HEK293 (cell line): Measurements from ENCODE around the gene FOXRED2.
A peak's percentile ranks its signal among the peaks of the same experiment; 100 is the strongest.

Experiments
- CTCF ChIA-PET: fragments of 350-600 bp; formaldehyde crosslinking; extraction: SDS; loops from one replicate; lab custom pipeline; 2021; ENCODE audit warnings: antibody characterized with exemption; lab: Yijun Ruan, JAX
- POLR2A ChIA-PET: fragments of 300-600 bp; formaldehyde crosslinking; extraction: SDS; loops from one replicate; lab custom pipeline; 2020; ENCODE audit warnings: antibody characterized with exemption, inconsistent platforms; lab: Yijun Ruan, JAX
- H3K27ac ChIP-seq: fragments of 200-500 bp; sonication (Bioruptor generic); 2 replicates; pipeline ENCODE4 v1.5.1; 2014; ENCODE audit warnings: low read depth, low read length, control low read depth, inconsistent platforms; ENCODE audit errors: extremely low read depth
- H3K36me3 ChIP-seq, 2 experiments: fragments of 200-500 bp in 1 of 2; sonication (Bioruptor generic) in 1 of 2; 1 replicate in 1 of 2; 2 replicates in 1 of 2; pipeline ENCODE4 v1.5.1; 2014 to 2017; ENCODE audit warnings: inconsistent platforms in 2 of 2, low read length in 2 of 2; ENCODE audit not compliant: control insufficient read depth in 2 of 2, insufficient read depth in 1 of 2
- H3K4me1 ChIP-seq: fragments of 200-500 bp; sonication (Bioruptor generic); 2 replicates; pipeline ENCODE4 v1.5.1; 2014; ENCODE audit warnings: mild to moderate bottlenecking, low read length, inconsistent platforms; ENCODE audit not compliant: control insufficient read depth, insufficient read depth
- H3K4me3 ChIP-seq: 2 replicates; pipeline ENCODE4 v1.5.1; 2011; ENCODE audit warnings: low read depth, mild to moderate bottlenecking, control low read depth, low read length, moderate library complexity
- H3K9me3 ChIP-seq: fragments of 200-500 bp; sonication (Bioruptor generic); 2 replicates; pipeline ENCODE4 v1.5.1; 2014; ENCODE audit warnings: low read depth, low read length, inconsistent platforms; ENCODE audit not compliant: control insufficient read depth, insufficient read depth
- IKZF3 ChIP-seq: fragments of 450-650 bp; IDR thresholded peaks from 2 replicates; pipeline ENCODE4 v1.5.0; 2018; ENCODE audit warnings: missing biosample characterization, mild to moderate bottlenecking, missing genetic modification characterization, moderate library complexity
- KLF16 ChIP-seq: fragments of 450-650 bp; formaldehyde crosslinking; IDR thresholded peaks from 2 replicates; pipeline ENCODE4 v1.5.1; 2017; ENCODE audit warnings: missing biosample characterization, missing genetic modification characterization
- OVOL3 ChIP-seq: fragments of 450-650 bp; formaldehyde crosslinking; IDR thresholded peaks from 2 replicates; pipeline ENCODE4 v1.5.1; 2016; ENCODE audit warnings: missing biosample characterization, missing genetic modification characterization
- SCRT2 ChIP-seq: fragments of 450-650 bp; formaldehyde crosslinking; IDR thresholded peaks from 2 replicates; pipeline ENCODE4 v1.5.1; 2016; ENCODE audit warnings: missing biosample characterization, missing genetic modification characterization
- TSHZ1 ChIP-seq: fragments of 450-650 bp; formaldehyde crosslinking; IDR thresholded peaks from 2 replicates; pipeline ENCODE4 v1.5.1; 2016; ENCODE audit warnings: missing biosample characterization, missing genetic modification characterization, borderline replicate concordance
- YY2 ChIP-seq: fragments of 450-650 bp; formaldehyde crosslinking; IDR thresholded peaks from 2 replicates; pipeline ENCODE4 v1.5.1; 2016; ENCODE audit warnings: missing biosample characterization, missing genetic modification characterization
- ZBTB17 ChIP-seq: fragments of 450-650 bp; formaldehyde crosslinking; IDR thresholded peaks from 2 replicates; pipeline ENCODE4 v1.5.1; 2016; ENCODE audit warnings: missing biosample characterization, missing genetic modification characterization
- ZNF16 ChIP-seq: fragments of 450-650 bp; formaldehyde crosslinking; IDR thresholded peaks from 2 replicates; pipeline ENCODE4 v1.5.1; 2016; ENCODE audit warnings: low read depth, missing biosample characterization, missing genetic modification characterization
- ZNF24 ChIP-seq: fragments of 450-650 bp; formaldehyde crosslinking; IDR thresholded peaks from 2 replicates; pipeline ENCODE4 v1.5.1; 2016; ENCODE audit warnings: missing biosample characterization, missing genetic modification characterization
- ZNF292 ChIP-seq: fragments of 450-650 bp; formaldehyde crosslinking; IDR thresholded peaks from 2 replicates; pipeline ENCODE4 v1.5.1; 2016; ENCODE audit warnings: low read depth, missing biosample characterization, missing genetic modification characterization, borderline replicate concordance
- ZNF324 ChIP-seq: fragments of 450-650 bp; formaldehyde crosslinking; IDR thresholded peaks from 2 replicates; pipeline ENCODE4 v1.5.1; 2016; ENCODE audit warnings: missing biosample characterization, missing genetic modification characterization
- ZNF335 ChIP-seq: fragments of 450-650 bp; formaldehyde crosslinking; conservative IDR thresholded peaks from 2 replicates; pipeline ENCODE4 v1.5.1; 2016; ENCODE audit warnings: missing biosample characterization, missing genetic modification characterization
- ZNF366 ChIP-seq: fragments of 450-650 bp; formaldehyde crosslinking; conservative IDR thresholded peaks from 2 replicates; pipeline ENCODE4 v1.5.1; 2016; ENCODE audit warnings: missing biosample characterization, missing genetic modification characterization
- ZNF548 ChIP-seq: fragments of 450-650 bp; formaldehyde crosslinking; IDR thresholded peaks from 2 replicates; pipeline ENCODE4 v1.5.1; 2016; ENCODE audit warnings: missing biosample characterization, missing genetic modification characterization
- ZNF558 ChIP-seq: fragments of 450-650 bp; formaldehyde crosslinking; IDR thresholded peaks from 2 replicates; pipeline ENCODE4 v1.5.1; 2016; ENCODE audit warnings: missing biosample characterization, missing genetic modification characterization
- ZNF658 ChIP-seq: fragments of 450-650 bp; formaldehyde crosslinking; IDR thresholded peaks from 2 replicates; pipeline ENCODE4; 2016; ENCODE audit warnings: missing biosample characterization, missing genetic modification characterization
- ZNF670 ChIP-seq: fragments of 450-650 bp; formaldehyde crosslinking; IDR thresholded peaks from 2 replicates; pipeline ENCODE4 v1.5.1; 2016; ENCODE audit warnings: missing biosample characterization, missing genetic modification characterization, low read depth
- ZNF692 ChIP-seq: fragments of 450-650 bp; formaldehyde crosslinking; IDR thresholded peaks from 2 replicates; pipeline ENCODE4 v1.5.1; 2016; ENCODE audit warnings: missing biosample characterization, missing genetic modification characterization
- ZNF76 ChIP-seq: fragments of 450-650 bp; formaldehyde crosslinking; IDR thresholded peaks from 2 replicates; pipeline ENCODE4; 2016; ENCODE audit warnings: low read depth, missing biosample characterization, missing genetic modification characterization, borderline replicate concordance
- ZNF777 ChIP-seq: fragments of 450-650 bp; formaldehyde crosslinking; IDR thresholded peaks from 2 replicates; pipeline ENCODE4 v1.5.1; 2017; ENCODE audit warnings: missing biosample characterization, missing genetic modification characterization, borderline replicate concordance
- ZSCAN18 ChIP-seq: fragments of 450-650 bp; formaldehyde crosslinking; IDR thresholded peaks from 2 replicates; pipeline ENCODE4 v1.5.1; 2016; ENCODE audit warnings: missing biosample characterization, missing genetic modification characterization
- TF ChIP-seq, protein P1 (sequence below): fragments of 450-650 bp; formaldehyde crosslinking; conservative IDR thresholded peaks from 2 replicates; pipeline ENCODE4 v1.5.1; 2016; ENCODE audit warnings: low read depth, missing biosample characterization, missing genetic modification characterization
- TF ChIP-seq, protein P2 (sequence below): fragments of 450-650 bp; formaldehyde crosslinking; IDR thresholded peaks from 2 replicates; pipeline ENCODE4 v1.5.1; 2016; ENCODE audit warnings: missing biosample characterization, missing genetic modification characterization
- TF ChIP-seq, protein P3 (sequence below): fragments of 450-650 bp; formaldehyde crosslinking; IDR thresholded peaks from 2 replicates; pipeline ENCODE4 v1.5.1; 2016; ENCODE audit warnings: missing biosample characterization, missing genetic modification characterization

The FOXRED2 gene

GRCh38 chr22:36480941-36481392 lies 25.9 kb downstream of the FOXRED2 start:
- H3K36me3 ChIP-seq, result peaks cover 27 to 43% of the 10 kb centered on the region in 2 experiments
- no peaks in the 10 kb centered on the region; the same call in 1 of the 2 replicates for H3K4me1 ChIP-seq
- ChIA-PET CTCF (no interaction called here), POLR2A (interaction anchor here (0.6 to 2.2 kb wide), 11 partner anchors 10 to 295 kb away, joined by 3 to 28 read pairs (median 8); partner anchors contain the start of genes APOL2, FOXRED2, IFT27 and MYH9)
- H3K9me3 ChIP-seq, result no peaks in the 10 kb centered on the region
- peak overlapping the region; percentile 95 for H3K27ac ChIP-seq
- peak overlapping the region; percentile 49 for H3K4me3 ChIP-seq
- TF ChIP-seq ZNF292 (tag by site-specific recombination) (no peak), ZNF324 (tag by site-specific recombination) (0 out of 2 replicates have a peak, but pooled peaks have one; percentile 53), ZNF777 (tag by site-specific recombination) (peak; percentile 87), KLF16 (tag by site-specific recombination) (peak; percentile 88), ZNF670 (0 out of 2 replicates have a peak, but pooled peaks have one; percentile 21), ZNF692 (tag by site-specific recombination) (peak; percentile 85; the same call in 1 of the 2 replicates), ZSCAN18 (0 out of 2 replicates have a peak, but pooled peaks have one; percentile 74), YY2 (0 out of 2 replicates have a peak, but pooled peaks have one; percentile 93), SCRT2 (tag by site-specific recombination) (peak; percentile 75), ZNF76 (tag by site-specific recombination) (peak; percentile 91), ZNF366 (peak; percentile 76; the same call in 1 of the 2 replicates), ZBTB17 (tag by site-specific recombination) (no peak), ZNF658 (no peak), OVOL3 (tag by site-specific recombination) (peak; percentile 74; the same call in 1 of the 2 replicates), ZNF24 (no peak), TSHZ1 (tag by site-specific recombination) (no peak), ZNF335 (tag by site-specific recombination) (0 out of 2 replicates have a peak, but pooled peaks have one; percentile 70), ZNF16 (tag by site-specific recombination) (0 out of 2 replicates have a peak, but pooled peaks have one; percentile 7), IKZF3 (tag by site-specific recombination) (peak; percentile 76), ZNF548 (no peak), ZNF558 (tag by site-specific recombination) (0 out of 2 replicates have a peak, but pooled peaks have one; percentile 27)
- TF ChIP-seq, protein P1, sequence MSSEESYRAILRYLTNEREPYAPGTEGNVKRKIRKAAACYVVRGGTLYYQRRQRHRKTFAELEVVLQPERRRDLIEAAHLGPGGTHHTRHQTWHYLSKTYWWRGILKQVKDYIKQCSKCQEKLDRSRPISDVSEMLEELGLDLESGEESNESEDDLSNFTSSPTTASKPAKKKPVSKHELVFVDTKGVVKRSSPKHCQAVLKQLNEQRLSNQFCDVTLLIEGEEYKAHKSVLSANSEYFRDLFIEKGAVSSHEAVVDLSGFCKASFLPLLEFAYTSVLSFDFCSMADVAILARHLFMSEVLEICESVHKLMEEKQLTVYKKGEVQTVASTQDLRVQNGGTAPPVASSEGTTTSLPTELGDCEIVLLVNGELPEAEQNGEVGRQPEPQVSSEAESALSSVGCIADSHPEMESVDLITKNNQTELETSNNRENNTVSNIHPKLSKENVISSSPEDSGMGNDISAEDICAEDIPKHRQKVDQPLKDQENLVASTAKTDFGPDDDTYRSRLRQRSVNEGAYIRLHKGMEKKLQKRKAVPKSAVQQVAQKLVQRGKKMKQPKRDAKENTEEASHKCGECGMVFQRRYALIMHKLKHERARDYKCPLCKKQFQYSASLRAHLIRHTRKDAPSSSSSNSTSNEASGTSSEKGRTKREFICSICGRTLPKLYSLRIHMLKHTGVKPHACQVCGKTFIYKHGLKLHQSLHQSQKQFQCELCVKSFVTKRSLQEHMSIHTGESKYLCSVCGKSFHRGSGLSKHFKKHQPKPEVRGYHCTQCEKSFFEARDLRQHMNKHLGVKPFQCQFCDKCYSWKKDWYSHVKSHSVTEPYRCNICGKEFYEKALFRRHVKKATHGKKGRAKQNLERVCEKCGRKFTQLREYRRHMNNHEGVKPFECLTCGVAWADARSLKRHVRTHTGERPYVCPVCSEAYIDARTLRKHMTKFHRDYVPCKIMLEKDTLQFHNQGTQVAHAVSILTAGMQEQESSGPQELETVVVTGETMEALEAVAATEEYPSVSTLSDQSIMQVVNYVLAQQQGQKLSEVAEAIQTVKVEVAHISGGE (tag by site-specific recombination), result peak; percentile 99
- TF ChIP-seq, protein P2, sequence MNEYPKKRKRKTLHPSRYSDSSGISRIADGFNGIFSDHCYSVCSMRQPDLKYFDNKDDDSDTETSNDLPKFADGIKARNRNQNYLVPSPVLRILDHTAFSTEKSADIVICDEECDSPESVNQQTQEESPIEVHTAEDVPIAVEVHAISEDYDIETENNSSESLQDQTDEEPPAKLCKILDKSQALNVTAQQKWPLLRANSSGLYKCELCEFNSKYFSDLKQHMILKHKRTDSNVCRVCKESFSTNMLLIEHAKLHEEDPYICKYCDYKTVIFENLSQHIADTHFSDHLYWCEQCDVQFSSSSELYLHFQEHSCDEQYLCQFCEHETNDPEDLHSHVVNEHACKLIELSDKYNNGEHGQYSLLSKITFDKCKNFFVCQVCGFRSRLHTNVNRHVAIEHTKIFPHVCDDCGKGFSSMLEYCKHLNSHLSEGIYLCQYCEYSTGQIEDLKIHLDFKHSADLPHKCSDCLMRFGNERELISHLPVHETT (tag by site-specific recombination), result peak; percentile 15; the same call in 1 of the 2 replicates
- TF ChIP-seq, protein P3, sequence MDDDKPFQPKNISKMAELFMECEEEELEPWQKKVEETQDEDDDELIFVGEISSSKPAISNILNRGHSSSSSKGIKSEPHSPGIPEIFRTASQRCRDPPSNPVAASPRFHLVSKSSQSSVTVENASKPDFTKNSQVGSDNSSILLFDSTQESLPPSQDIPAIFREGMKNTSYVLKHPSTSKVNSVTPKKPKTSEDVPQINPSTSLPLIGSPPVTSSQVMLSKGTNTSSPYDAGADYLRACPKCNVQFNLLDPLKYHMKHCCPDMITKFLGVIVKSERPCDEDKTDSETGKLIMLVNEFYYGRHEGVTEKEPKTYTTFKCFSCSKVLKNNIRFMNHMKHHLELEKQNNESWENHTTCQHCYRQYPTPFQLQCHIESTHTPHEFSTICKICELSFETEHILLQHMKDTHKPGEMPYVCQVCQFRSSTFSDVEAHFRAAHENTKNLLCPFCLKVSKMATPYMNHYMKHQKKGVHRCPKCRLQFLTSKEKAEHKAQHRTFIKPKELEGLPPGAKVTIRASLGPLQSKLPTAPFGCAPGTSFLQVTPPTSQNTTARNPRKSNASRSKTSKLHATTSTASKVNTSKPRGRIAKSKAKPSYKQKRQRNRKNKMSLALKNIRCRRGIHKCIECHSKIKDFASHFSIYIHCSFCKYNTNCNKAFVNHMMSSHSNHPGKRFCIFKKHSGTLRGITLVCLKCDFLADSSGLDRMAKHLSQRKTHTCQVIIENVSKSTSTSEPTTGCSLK (tag by site-specific recombination), result no peak
